ENCODE data around the gene NATD1.

The NATD1 gene

GRCh38 chr17:21275047-21275578 lies 21.9 kb upstream of the NATD1 start:
- DNase-seq, result no peak

- no peak for DNase-seq
These were observed 19.9 kb upstream of the NATD1 start for GRCh38 chr17:21272881-21273792.

- no peak for DNase-seq
These were observed 19.0 kb upstream of the NATD1 start for GRCh38 chr17:21272250-21272649.

DNA sequence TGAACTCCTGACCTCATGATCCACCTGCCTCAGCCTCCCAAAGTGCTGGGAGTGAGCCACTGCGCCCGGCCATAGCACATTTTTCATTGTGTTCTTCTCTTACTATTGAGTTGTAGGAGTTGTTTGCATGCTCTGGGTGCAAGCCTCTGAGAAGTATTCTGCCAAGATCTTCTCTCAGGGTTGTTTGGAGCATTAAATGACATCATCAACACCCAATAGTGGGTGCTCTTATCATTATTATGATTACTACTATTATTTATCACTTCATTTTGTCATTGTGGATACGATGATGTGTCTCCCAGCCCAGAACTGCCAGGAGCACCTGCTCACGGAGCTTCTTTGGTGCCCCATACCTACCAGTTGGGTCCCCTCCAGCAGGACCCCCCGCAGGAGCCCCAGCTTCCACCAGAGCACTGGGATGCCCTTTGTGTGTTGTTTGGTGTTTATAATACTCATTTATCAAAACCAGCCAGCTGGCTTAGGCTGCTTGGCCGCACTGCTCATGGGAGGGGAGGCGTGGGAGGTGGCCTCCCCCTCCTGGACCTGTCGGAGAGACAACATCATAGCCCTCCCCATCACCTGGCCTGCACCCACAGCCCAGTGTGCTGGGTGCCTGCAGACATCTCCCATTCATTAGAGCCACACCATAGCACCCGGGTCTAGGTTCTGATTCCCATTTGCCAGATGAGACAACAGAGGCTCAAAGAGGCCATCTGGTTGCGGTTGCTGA lies 18.4 kb upstream of the NATD1 start:
- no peak for DNase-seq

GRCh38 chr17:21269394-21269793 lies 16.2 kb upstream of the NATD1 start:
- no peak for DNase-seq

- no peak for DNase-seq
These were observed 15.5 kb upstream of the NATD1 start for GRCh38 chr17:21268596-21269188.

GRCh38 chr17:21263376-21263775 lies 10.2 kb upstream of the NATD1 start:
- DNase-seq, result no peak

DNA sequence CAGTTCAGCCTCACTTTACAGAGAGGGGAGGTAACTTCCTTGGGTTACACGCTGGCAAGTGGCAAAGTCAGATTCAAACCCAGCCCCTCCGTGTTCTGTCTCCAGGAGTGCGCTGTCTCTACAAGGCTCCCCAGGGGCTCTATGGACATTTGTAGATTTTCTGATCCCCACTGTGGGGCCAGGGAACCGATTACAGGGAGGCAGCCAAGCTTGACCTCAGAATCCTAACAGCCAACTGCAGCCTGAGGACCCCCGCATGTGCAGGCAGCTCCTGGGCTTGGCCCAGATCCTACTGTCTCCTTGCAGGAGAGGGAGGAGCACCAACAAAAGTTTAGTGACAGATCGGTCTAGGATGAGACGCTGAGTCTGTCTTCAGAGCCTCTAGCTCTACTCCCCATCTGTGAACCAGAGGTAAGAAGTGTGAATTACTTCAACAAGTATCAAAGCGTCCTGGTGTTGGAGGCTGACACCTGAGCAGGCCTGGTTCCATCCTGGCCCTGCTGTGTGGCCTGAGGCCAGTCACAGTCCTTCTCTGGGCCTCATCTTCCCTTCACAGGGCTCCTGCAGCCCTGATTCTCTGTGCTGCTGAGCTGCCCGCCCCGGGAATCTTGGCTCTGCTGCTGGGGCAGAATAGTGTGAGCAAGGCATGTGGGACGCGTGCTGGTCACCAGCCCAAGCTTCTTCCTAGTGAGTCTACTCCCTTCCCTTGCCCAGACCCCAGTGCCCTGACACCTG lies 9.2 kb upstream of the NATD1 start:
- DNase-seq, result no peak

- no peak for DNase-seq
These were observed 5.4 kb upstream of the NATD1 start for GRCh38 chr17:21258593-21258992.

GRCh38 chr17:21253646-21254441 lies 634 bp upstream of the NATD1 start:
- DNase-seq, result no peak

GRCh38 chr17:21252289-21252795 lies 868 bp downstream of the NATD1 start:
- DNase-seq, result no peak

GRCh38 chr17:21251337-21252010 lies 1.7 kb downstream of the NATD1 start:
- no peak for DNase-seq

DNA sequence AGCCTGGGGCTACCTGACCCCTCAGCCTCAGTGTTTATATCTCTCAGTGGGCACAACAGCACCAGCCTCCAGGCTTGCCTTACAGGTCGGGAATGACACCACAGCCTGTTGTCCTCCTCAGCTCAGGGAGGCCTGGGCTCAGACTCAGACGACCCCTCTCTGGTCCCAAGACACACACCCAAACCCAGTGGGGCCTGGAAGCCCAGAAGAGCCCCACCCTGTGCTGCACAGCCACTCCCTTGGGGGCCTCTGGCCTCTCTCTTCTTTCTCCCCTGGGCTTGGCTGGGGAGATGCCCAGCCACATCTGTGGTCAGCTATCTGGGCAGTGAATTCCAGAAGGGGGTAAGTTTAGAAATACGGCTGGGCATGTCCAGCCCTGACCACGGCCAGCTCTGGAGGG lies 2.4 kb downstream of the NATD1 start:
- DNase-seq, result no peak

DNA sequence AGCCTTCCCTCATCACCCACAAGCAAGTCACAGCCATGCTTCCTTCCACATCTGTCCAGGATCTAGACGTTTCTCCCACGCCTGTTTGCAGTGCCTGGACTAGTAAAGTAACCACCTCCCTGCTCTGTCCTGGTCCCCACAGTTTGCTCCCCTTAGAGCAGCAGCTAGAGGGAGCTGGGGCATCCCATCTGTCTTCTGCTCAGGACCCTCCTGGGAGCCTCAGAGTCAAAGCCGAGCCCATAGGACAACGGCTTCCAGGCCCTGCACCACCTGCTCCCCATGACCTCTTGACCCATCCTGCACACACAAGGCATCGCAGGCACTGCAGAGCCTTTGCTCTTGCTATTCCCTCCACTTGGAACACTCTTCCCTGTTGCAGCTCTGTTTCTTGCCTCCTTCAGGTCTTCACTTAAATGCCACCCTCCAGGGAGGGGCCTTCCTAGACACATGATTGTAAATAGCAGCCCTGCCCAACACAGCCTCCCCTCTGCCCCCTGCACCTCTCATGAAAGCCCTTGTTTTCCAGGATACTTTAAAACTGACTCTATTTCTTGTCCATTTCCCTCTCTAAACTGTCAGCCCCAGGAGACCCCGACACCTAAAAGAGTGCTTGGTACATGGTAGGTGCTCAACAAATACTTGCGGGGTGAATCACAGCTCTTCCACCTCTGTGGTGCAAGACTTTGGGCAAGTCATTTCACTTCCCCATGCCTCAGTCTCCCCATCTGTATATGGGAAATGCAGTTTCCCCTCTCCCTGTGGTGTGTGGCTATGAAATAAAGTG lies 3.1 kb downstream of the NATD1 start:
- no peak for DNase-seq

DNA sequence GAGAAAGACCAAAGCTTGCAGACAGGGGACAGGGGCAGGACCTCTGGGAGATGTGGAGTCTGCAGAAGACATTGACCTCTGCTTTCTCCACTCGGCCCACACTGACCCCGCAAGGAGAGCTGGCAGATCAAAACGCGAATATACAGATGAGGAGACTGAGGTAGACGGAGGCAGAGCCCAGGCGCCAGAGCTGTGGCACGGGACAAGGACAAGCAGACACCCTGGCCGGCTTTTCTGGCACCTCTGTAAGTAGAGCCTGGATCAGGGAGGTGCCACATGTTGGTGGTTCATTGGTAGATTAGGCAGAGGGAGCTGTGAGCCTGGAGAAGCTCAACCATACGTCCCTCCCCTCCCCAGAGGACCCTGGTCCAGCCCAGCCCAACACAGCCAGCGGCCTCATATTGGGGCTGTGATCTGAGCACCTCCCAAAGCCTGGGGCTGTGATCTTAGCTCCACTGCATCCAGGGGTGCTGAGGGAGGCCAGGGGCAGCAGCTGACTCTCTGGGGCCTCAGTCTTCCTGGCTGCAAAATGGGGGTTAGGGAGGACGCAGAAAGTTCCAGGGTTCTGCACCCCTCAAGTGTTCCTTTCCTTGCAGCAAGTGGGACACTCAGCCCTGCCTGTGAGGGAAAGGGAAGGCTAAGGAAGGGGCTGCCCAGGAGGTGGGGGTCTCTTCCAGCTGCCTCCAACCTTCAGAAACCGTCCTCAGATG lies 4.0 kb downstream of the NATD1 start:
- no peak for DNase-seq

GRCh38 chr17:21248500-21248899 lies 4.7 kb downstream of the NATD1 start:
- DNase-seq, result no peak

DNA sequence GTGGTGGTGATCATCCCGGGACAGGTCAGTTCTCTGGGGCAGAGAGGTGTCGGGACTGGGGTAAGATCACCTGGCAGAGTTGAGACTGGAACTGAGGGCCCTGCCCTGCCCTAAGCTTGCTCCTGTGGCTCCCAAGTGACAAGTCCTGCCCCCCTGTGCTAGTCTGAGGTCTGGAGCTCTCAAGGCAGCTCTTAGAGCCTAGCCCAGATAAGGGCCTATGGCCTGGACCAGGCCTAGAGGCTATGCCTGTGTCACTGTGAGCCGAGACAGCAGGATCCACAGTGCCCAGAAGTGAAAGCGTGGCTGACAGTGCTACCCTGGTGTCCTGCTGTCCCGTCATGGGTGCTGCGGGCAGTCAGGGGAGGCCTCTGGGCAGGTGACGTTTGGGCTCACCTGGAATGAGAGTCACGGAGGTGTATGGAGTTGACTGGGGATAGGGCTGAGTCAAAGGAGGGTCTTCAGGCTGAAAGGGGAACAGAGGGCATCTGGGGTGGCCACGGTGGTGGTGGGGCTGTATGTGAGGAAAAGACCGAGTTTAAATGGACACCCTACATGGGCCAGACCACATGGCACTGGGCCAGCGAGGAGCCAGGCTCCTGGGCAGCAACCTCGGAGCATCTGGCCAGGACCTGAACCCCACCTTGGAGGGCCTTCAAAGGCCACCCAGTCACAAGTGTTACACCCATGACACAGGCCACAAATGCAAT lies 5.5 kb downstream of the NATD1 start:
- no peak for DNase-seq

- no peak for DNase-seq
These were observed 6.5 kb downstream of the NATD1 start for GRCh38 chr17:21246698-21247097.

GRCh38 chr17:21245639-21246084 lies 7.5 kb downstream of the NATD1 start:
- no peak for DNase-seq

Data from activated CD4-positive, alpha-beta T cell treated with anti-CD3 and anti-CD28 coated beads, Interleukin-2, amount 50 U/mL, for 4 hours (primary cell).